Activated naive CD8-positive, alpha-beta T cell treated with anti-CD3 and anti-CD28 coated beads for 36 hours (primary cell): Measurements from ENCODE around the gene CREB3. TPM values are rescaled to one million over a fixed set of nuclear protein-coding genes. Genes with fewer than 3 reads are reported as not detected.

Experiments
- DNase-seq: peaks from one replicate; pipeline ENCODE4 v3.0.0; 2021
- H3K27ac Mint-ChIP-seq: one replicate; pipeline ENCODE4 v1.8.0; 2022; ENCODE audit warnings: mild to moderate bottlenecking, moderate library complexity, mixed read lengths
- H3K27me3 Mint-ChIP-seq: one replicate; pipeline ENCODE4 v1.8.0; 2022; ENCODE audit warnings: mild to moderate bottlenecking, mixed read lengths
- H3K36me3 Mint-ChIP-seq: one replicate; pipeline ENCODE4 v1.8.0; 2021; ENCODE audit warnings: mild to moderate bottlenecking, mixed read lengths
- H3K4me1 Mint-ChIP-seq: one replicate; pipeline ENCODE4 v1.8.0; 2021; ENCODE audit warnings: mixed read lengths
- H3K4me3 Mint-ChIP-seq: one replicate; pipeline ENCODE4 v1.8.0; 2022; ENCODE audit warnings: mild to moderate bottlenecking, moderate library complexity, mixed read lengths
- H3K9me3 Mint-ChIP-seq: one replicate; pipeline ENCODE4 v1.8.0; 2022; ENCODE audit warnings: mixed read lengths
- total RNA-seq, 2 experiments: library from RNA; stranded (reverse); gene quantifications; one replicate each; pipeline ENCODE4 v1.2.3, GENCODE V29; 2021

Gene CREB3
- total RNA-seq, 2 experiments from 2014 or later: 23.7 to 24.5 TPM

DNA sequence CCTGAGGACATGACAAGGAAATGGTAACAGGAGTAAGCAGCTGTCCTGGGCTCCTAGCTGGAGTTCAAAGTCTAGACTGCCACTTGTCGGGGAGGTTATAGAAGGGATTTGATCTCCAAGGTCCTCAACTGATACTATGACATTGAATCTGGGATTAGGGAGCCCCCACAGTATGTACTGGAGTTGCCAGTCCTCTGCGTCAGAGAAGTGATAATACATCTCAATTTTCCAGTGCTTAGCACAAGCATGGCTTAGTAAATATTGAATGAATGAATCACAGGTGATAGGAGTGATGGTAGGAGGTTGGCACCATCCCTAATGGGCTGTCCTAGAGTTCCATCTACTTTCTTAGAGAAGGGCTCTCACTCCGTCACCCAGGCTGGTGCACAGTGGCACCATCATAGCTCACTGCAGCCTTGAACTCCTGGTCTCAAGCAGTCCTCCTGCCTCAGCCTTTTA, 36.5 kb upstream of the CREB3 start:
- H3K27me3 Mint-ChIP-seq: no peaks in the 10 kb centered on the region
- H3K4me3 Mint-ChIP-seq: no peak overlapping the region
- no peak overlapping the region for H3K27ac Mint-ChIP-seq
- peaks cover 5% of the 10 kb centered on the region for H3K4me1 Mint-ChIP-seq
- H3K9me3 Mint-ChIP-seq: no peaks in the 10 kb centered on the region
- no peak for DNase-seq
- H3K36me3 Mint-ChIP-seq: peaks cover 10% of the 10 kb centered on the region

DNA sequence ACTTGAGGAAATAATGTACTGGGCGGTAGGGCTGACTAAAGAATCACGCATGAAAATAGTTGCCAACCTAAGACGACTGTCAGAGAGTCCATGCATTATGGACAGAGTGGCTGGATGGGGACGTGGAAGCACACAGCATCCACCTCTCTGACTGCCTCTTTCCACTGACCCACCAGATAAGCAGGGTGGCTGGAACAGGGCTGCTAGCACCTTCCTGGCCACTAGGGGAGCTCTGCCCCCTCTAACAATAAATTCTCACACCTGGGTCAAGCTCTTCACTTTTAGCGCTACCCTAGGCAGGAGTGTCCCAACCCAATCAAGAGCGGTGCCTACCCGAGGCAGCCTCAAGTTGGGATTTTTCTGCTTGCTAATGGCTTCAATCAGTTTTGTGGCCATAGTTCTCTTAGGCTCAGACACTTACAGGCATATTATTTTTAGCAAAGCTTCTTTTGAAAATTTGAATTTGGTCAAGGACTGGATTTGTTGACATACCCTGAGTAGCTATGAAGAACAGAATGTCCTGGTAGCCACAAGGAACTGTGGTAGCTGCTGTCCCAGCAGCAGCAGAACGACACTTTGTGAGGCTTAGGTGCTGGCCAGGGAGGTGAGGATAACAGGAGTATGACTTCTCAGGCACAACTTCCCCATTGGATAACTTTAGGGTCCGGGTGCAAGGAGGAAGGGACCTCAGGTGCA, 35.8 kb upstream of the CREB3 start:
- Mint-ChIP-seq H3K27ac (no peak overlapping the region), H3K4me3 (no peak overlapping the region), H3K36me3 (peaks cover 10% of the 10 kb centered on the region), H3K4me1 (peaks cover 5% of the 10 kb centered on the region), H3K9me3 (no peaks in the 10 kb centered on the region), H3K27me3 (no peaks in the 10 kb centered on the region)
- DNase-seq: peak; percentile 47

DNA sequence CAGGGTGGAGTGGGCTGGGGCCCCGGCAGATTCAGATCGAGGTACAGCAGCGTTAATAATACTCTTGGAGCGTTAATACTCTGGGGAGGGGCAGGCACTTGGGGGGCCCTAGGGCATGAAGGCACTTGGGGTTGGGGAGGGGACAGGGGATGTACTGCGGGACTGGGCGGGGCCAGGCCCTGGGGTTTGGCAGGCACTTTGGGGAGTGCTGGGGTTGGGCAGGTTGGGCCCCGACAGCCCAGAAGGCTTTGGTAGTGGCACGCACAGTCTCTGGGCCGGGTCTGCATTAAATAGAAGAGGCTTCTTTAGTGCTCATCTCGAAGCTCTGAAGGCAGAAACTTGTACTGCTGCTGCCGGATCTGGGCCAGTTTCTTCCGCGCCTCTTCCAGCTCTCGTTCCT, 35.0 kb upstream of the CREB3 start:
- no peak overlapping the region for H3K27ac Mint-ChIP-seq
- no peak overlapping the region for H3K4me3 Mint-ChIP-seq
- H3K9me3 Mint-ChIP-seq: no peaks in the 10 kb centered on the region
- no peak for DNase-seq
- peaks cover 10% of the 10 kb centered on the region for H3K36me3 Mint-ChIP-seq
- H3K4me1 Mint-ChIP-seq: peaks cover 5% of the 10 kb centered on the region
- no peaks in the 10 kb centered on the region for H3K27me3 Mint-ChIP-seq

DNA sequence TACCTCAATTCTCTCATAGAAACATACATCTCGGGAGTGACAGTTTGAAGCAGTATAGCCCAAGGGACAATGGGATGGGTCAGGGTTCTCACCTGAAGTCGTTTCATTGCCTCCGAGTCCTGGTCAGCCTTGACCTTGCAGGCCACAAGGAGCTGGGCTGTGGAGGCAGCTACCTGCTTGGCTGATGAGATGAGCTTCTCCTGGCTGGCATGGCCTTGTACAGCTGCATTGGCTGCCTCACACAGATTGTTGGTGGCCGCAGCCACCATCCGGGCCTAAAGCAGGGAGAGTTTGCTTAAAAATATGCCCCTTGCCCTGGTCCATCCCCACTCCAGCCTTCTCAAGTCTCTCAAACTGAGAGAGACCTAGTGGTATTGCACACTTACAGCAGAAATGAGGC, 34.2 kb upstream of the CREB3 start:
- Mint-ChIP-seq H3K9me3 (no peaks in the 10 kb centered on the region), H3K27me3 (no peaks in the 10 kb centered on the region), H3K27ac (no peak overlapping the region), H3K4me1 (peaks cover 5% of the 10 kb centered on the region), H3K4me3 (no peak overlapping the region), H3K36me3 (peaks cover 16% of the 10 kb centered on the region)
- DNase-seq: no peak

DNA sequence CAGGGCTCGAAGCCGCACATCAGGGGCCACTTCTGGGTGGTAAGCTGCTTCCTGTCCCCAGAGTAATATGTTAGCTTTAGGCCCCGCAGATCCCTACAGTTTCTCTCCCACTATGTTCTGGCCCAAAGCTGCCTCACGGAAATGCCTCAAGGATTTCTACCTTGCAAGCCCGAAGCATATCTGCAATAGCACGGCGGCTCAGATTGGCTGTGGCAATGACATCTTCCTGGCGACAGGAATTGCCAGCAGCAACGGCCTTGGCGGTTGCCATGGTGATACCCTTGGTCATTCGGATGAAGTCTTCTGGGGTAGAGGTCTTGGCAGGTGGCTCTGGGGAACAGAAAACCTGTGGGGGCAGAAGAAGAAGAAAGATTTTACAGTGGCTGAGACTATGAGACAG, 32.4 kb upstream of the CREB3 start:
- Mint-ChIP-seq H3K36me3 (peaks cover 18% of the 10 kb centered on the region), H3K27ac (no peak overlapping the region), H3K9me3 (no peaks in the 10 kb centered on the region), H3K4me3 (no peak overlapping the region), H3K27me3 (no peaks in the 10 kb centered on the region), H3K4me1 (peaks cover 5% of the 10 kb centered on the region)
- DNase-seq: no peak

DNA sequence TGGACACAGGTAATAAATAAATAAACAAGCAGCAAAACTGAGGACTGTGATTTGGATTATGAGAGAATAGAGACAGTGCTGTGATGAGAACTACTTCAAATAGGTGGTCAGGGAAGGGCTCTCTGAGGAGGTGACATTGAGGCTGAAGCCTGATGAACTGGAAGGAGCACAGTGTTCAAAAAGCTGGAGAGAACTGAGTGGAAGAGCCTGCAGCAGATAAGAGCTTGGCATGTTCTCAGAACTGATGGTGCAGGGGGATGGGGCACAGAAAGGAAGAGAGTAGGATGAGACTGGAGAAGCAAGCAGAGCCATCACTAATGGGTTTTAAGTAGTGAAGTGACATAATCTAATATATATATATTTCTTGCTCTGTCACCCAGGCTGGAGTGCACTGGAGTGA, 31.5 kb upstream of the CREB3 start:
- Mint-ChIP-seq H3K27ac (no peak overlapping the region), H3K4me3 (no peak overlapping the region), H3K36me3 (peaks cover 20% of the 10 kb centered on the region), H3K9me3 (no peaks in the 10 kb centered on the region), H3K27me3 (no peaks in the 10 kb centered on the region), H3K4me1 (peaks cover 5% of the 10 kb centered on the region)
- no peak for DNase-seq

DNA sequence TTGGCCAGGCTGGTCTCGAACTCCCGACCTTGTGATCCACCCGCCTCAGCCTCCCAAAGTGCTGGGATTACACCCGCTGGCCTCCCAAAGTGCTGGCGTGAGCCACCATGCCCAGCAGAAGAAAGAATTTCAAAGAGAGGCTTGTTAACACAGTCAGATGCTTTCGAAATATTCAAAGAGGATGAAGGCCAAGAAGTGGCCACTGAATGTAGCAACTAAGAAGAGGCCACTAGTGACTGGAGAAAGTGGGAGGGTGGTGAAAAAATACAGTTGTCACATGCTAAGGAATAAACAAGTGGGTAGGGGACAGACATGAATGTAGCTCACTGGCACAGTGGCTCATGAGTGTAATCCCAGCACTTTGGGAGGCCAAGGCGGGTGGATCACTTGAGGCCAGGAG, 29.8 kb upstream of the CREB3 start:
- no peak for DNase-seq
- Mint-ChIP-seq H3K4me1 (no peaks in the 10 kb centered on the region), H3K27ac (no peak overlapping the region), H3K36me3 (peaks cover 18% of the 10 kb centered on the region), H3K4me3 (no peak overlapping the region), H3K27me3 (no peaks in the 10 kb centered on the region), H3K9me3 (no peaks in the 10 kb centered on the region)

DNA sequence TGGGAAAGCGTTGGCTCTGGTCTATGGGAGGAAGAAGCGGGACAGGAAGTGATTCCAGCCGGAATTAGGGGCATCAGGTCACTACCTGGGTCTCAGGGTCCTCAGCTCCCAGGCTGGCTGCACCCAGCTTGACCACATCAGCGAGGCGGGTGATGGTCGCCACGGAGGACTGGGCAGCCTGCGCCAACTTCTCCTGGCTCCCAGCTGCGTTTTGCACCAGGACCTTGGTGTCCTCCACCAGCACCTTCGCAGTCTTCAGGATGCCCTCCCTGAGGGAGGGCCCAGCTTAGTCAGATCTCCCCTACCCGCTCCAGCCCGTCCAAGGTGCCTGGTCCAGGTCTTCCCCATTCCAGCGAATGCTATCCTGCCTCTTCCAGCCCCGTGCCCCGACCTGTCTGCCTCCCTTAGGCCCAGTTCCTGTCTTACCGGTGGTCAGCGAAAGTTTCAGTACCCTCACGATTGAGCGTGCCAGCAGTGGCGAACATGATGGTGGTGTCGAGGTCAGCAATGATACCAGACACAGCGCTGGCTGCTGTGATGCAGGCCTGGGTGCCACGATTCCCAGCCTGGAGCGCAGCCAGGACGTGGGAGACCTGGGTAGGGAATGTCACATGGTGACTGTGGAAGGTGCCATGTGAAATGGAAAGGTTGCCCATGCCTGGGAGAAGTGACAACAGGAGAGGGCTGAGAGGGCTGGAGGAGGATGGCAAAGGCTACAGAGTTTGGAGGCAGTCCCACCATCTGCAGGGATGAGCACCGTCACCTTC, 28.4 kb upstream of the CREB3 start:
- Mint-ChIP-seq H3K4me3 (no peak overlapping the region), H3K27ac (no peak overlapping the region), H3K36me3 (peaks cover 20% of the 10 kb centered on the region), H3K27me3 (no peaks in the 10 kb centered on the region), H3K4me1 (no peaks in the 10 kb centered on the region), H3K9me3 (no peaks in the 10 kb centered on the region)
- no peak for DNase-seq

DNA sequence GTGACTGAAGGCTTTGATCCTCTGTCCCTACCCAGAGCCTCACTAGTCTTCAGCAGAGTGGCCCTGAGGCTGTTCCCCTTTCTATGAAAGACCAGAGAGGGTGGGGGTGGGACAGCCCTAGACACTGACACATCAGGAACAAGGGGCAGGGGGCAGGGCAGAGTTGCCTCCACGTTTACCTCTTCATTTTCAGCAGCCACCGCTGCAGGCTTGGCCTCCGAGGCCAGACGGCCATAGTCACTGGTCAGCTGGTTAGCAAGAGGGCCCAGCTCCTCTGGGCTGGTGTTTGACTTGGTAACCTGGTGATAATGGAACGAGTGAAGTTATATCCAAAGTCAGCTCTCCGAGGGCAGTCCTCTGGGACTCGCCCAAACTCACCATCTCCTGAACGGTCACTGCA, 27.1 kb upstream of the CREB3 start:
- Mint-ChIP-seq H3K4me3 (no peak overlapping the region), H3K27me3 (no peaks in the 10 kb centered on the region), H3K4me1 (no peaks in the 10 kb centered on the region), H3K9me3 (no peaks in the 10 kb centered on the region), H3K27ac (no peak overlapping the region), H3K36me3 (peaks cover 25% of the 10 kb centered on the region)
- no peak for DNase-seq

DNA sequence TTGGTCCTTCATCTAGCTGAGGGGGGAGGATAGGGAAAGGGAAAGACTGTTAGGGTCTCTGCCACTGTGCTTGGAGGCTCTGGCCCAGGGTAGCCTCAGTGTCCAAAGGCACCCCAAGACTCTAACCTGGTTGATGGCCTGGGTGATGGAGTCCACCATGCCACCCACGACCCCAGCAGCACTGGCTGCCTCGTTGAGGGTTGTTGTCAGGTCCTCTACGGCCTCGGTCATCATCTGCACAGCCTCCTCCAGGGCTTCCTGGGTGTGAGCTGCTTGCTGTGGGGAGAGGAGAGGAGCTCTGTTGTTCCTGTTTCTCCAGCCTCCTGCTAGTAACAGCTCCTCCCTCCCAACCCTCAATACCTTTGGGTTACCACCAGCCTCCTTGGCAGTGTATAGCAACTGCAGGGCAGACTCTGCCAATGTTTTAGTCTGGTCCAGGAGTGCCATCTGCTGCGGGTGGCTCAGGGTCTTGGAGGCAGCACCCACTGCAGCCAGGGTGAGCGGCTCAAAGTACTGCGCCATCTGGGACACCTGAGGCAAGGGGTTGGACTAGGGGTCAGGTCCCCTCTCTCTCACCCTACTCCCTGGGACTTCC, 26.5 kb upstream of the CREB3 start:
- Mint-ChIP-seq H3K9me3 (no peaks in the 10 kb centered on the region), H3K27ac (no peak overlapping the region), H3K4me1 (no peaks in the 10 kb centered on the region), H3K27me3 (no peaks in the 10 kb centered on the region), H3K4me3 (no peak overlapping the region), H3K36me3 (peaks cover 30% of the 10 kb centered on the region)
- DNase-seq: no peak

DNA sequence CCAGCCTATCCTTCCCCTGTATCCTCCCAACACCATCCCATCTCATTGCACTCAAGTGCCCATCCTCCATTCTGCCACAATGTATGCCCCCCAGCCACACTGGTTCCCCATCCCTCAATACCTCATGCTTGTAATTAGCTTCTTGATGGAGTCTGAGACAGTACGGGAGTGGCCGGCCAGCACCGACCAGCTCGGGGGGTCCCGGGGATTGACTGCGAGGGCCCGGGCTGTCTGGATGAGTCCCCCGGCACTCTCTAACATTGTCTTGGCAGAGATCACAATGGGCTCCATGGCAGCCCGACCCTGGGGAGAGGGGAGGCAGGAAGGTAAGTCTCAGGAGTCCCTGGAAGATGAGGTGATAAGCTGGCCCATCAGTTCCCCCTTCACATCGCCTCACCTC, 25.5 kb upstream of the CREB3 start:
- H3K36me3 Mint-ChIP-seq: peaks cover 33% of the 10 kb centered on the region
- H3K4me1 Mint-ChIP-seq: no peaks in the 10 kb centered on the region
- no peak overlapping the region for H3K27ac Mint-ChIP-seq
- no peaks in the 10 kb centered on the region for H3K27me3 Mint-ChIP-seq
- H3K4me3 Mint-ChIP-seq: no peak overlapping the region
- no peaks in the 10 kb centered on the region for H3K9me3 Mint-ChIP-seq
- no peak for DNase-seq

DNA sequence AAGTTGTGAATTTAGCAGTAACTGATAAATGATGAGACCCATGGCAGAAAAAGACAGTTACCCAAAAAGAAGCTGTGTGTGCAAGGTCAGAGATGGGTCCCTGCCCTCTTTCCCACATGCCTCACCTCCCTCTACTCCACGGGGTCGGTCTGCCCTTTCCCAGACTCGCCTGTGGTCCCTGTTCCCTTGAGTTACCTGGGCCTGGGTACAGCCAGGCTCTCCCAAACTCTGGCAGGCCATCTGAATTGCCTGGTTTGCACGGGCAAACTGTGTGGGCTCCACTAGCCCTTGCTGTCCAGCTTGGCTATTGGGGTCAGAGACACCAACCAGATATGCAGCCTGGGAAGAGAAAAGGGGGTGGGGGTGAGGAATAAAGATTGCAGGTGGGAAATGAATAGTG, 24.3 kb upstream of the CREB3 start:
- Mint-ChIP-seq H3K27ac (peak overlapping the region; percentile 43), H3K36me3 (peaks cover 28% of the 10 kb centered on the region), H3K9me3 (no peaks in the 10 kb centered on the region), H3K4me1 (no peaks in the 10 kb centered on the region), H3K27me3 (no peaks in the 10 kb centered on the region), H3K4me3 (no peak overlapping the region)
- no peak for DNase-seq

DNA sequence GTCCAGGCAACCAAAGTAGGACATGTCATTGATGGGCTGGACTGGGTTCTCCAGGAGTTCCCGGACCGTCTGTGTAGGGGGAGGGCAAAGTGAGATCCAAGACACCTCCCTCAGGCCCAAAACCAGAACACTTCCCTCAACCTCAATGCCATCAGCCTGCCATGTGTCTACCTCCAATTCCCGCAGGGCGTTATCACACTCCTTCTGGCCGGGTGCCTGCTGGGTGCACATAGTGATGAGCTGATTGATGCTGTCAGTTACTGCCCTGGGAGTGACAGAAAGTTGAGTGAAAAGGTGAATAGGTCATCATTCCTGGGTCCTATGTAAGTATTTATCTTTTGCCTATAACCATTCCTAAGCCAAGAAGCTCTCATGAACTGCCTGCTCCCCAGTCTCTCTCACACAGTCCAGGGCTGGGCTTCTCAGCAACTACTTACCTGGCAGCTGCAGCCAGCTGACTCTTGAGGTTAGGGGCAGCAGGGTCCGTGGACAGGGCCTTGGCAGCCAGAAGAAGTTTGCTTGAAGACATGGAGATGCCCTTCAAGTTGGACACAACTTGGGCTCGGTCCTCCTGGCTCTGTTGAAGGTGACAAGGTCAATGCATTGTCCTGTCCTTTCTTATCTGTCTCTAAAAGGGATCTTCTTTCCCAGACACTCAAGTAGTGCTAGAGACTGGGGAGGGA, 21.5 kb upstream of the CREB3 start:
- H3K4me3 Mint-ChIP-seq: no peak overlapping the region
- H3K4me1 Mint-ChIP-seq: no peaks in the 10 kb centered on the region
- no peak for DNase-seq
- no peak overlapping the region for H3K27ac Mint-ChIP-seq
- H3K27me3 Mint-ChIP-seq: no peaks in the 10 kb centered on the region
- H3K36me3 Mint-ChIP-seq: peaks cover 27% of the 10 kb centered on the region
- no peaks in the 10 kb centered on the region for H3K9me3 Mint-ChIP-seq

DNA sequence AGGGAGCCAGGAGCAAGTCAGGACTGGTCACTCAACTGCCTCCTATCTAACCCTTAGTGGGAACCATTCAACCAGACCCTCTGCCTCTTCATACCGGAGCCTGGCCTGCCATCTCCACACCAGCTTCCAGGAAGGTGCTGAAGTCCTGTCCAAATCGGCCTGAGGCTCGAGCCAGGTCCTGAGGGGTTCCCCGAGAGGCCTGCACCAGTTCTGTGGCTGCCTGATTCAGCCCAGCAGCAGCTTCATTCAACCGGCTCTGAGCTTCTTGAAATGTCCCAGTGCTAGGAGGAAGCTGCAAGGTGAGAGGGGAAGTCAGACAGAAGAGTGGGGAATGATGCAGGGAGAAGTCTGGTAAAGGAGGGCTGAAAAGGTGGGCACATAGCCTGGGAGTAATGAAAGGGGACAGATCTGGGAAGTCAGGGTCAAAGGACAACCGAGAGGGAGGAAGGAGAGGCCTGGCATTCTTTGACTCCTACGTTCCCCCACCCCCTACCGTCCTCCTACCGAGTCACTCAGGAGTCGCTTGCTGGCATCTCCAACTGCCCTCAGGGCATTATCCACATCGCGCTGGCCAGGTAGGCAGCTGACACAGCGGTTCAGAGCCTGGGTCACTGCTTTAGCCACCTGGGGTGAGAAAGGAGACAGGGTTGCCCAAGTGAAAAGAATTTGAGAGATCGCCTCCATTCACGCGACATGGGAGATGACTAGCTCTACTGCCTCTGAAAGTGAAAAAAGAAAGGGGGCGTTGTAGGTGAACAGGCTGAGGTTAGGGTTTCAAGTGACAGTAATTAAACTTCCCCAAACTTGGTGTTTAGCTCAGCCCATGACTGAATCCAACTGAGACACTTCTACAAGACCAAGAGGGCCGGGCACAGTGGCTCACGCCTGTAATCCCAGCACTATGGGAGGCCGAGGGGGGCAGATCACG, 20.7 kb upstream of the CREB3 start:
- H3K27me3 Mint-ChIP-seq: no peaks in the 10 kb centered on the region
- H3K4me3 Mint-ChIP-seq: no peak overlapping the region
- no peak for DNase-seq
- no peaks in the 10 kb centered on the region for H3K4me1 Mint-ChIP-seq
- H3K9me3 Mint-ChIP-seq: no peaks in the 10 kb centered on the region
- no peak overlapping the region for H3K27ac Mint-ChIP-seq
- H3K36me3 Mint-ChIP-seq: peaks cover 30% of the 10 kb centered on the region
